Measurements from ENCODE around the gene TSACC.

- TF ChIP-seq ZC3H10 (CRISPR knock-in tag; IDR thresholded peaks at IDR 0.05) = no peak
- TF ChIP-seq PATZ1 (CRISPR knock-in tag; IDR thresholded peaks at IDR 0.05; ENCODE audit: borderline replicate concordance) = no peak
- TF ChIP-seq ZFP30 (CRISPR knock-in tag; IDR thresholded peaks at IDR 0.05) = no peak
These were observed 54.8 kb downstream of the TSACC start for GRCh38 chr1:156393095-156393494.
